Measurements from ENCODE around the gene BCOR. TPM values are rescaled to one million over a fixed set of nuclear protein-coding genes. Genes with fewer than 3 reads are reported as not detected.

BCOR gene
- total RNA-seq, 4 donors from 2014 or later = 12.0 to 20.1 (median 17.4) TPM

DNA sequence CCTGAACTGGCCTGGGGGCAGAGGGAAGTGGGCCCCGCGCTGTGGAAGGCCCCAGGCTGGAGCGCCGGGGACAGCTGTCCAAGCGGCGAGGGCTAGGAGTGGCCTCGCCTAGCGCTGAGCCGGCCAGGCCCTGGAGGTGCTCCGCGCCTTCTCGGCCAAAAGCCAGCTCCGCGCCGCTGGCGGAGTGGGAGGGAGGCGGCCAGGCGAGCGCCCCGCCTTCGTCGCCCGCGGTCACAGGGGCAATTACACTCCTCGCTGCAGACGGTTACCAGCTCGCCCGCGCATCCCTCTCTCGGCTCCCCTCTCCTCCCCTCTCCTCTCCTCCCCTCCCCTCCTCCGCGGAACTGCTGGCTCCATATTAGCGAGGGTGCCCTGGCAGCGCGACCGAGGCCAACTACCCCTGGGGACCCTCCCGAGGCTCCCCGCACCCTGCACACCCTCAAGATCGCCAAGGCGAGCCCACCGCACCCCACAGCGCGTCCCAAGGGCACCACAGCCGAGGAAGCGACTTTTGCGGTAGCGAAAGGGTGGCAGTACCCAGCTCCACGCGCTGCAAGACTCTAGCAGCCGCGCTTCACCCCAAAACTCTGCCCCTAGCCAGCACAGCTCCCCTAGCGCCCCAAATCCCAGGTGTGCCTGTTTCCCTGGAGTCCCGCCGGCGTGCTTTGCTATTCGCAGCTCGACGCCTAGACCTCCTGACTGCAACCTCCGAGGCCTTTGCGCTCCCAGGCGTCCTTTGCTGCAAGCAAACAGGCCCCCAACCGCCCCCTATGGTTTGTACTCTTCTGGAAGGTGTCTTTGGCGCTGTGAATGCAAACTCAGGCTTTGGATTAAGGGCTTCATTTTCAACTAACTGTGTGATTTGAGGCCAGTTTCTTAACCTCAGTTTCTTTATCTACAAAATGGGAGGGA, 91.4 kb downstream of the BCOR start:
- Histone ChIP-seq H3K4me1 (peaks cover 12 to 58% (median 18%) of the 10 kb centered on the region in 3 donors), H3K27me3 (peaks cover 0 to 28% (median 8%) of the 10 kb centered on the region in 4 donors), H3K27ac (no peak overlapping the region), H3K9me3 (no peaks in the 10 kb centered on the region), H3K36me3 (no peaks in the 10 kb centered on the region), H3K4me3 (peak overlapping the region in 3 of 4 donors; percentile 27 to 53 (median 34))
- DNase-seq = no peak
- 30 to 41% methylated on average over 4 to 9 of the region's 63 CpGs for WGBS, 2 donors
- intact Hi-C loops (cut with DNase I) = no loop called here
- no peak for TF ChIP-seq POLR2A (IDR thresholded peaks at IDR 0.05)
- TF ChIP-seq, protein P1, sequence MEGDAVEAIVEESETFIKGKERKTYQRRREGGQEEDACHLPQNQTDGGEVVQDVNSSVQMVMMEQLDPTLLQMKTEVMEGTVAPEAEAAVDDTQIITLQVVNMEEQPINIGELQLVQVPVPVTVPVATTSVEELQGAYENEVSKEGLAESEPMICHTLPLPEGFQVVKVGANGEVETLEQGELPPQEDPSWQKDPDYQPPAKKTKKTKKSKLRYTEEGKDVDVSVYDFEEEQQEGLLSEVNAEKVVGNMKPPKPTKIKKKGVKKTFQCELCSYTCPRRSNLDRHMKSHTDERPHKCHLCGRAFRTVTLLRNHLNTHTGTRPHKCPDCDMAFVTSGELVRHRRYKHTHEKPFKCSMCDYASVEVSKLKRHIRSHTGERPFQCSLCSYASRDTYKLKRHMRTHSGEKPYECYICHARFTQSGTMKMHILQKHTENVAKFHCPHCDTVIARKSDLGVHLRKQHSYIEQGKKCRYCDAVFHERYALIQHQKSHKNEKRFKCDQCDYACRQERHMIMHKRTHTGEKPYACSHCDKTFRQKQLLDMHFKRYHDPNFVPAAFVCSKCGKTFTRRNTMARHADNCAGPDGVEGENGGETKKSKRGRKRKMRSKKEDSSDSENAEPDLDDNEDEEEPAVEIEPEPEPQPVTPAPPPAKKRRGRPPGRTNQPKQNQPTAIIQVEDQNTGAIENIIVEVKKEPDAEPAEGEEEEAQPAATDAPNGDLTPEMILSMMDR (IDR thresholded peaks at IDR 0.05) = no peak

DNA sequence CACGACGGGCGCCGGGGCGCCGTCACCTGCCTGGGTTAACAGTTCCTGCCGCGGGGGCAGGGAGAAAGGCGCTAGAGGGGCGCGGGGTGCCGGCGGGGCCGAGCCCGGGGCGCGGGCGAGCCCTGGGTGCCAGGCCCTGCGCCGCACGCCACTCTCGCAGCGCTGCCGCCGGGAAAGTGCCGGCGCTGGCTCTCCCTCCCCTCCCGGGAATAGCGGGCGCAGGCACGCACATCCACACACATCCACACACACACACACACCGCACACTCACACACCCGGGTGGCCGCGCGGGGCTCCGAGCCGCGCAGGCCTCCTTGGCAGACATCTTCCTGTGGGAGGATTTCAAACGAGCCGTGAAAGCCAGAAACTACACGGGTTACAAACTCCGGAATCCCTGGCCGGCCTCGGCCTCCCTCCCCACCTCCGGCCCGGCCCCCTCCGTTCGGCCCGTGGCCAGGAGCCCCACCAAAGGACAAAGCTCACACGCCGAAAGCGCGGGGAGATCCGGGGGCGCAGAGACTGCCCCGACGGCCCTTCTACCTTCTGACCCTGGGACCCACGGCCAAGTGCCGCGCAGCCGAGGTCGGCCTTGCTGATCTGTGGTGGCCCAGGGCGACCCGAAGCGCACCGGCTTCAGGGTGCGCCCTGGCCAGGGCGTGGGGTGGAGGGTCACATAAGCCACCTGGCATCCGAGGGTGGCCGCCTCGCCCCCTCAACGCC, 92.3 kb downstream of the BCOR start:
- no peaks in the 10 kb centered on the region for H3K36me3 ChIP-seq
- H3K4me1 ChIP-seq = peaks cover 12 to 57% (median 18%) of the 10 kb centered on the region in 3 donors
- no peak for DNase-seq
- intact Hi-C loops (cut with DNase I) = no loop called here
- peak overlapping the region in 1 of 4 donors; percentile 22 for H3K27ac ChIP-seq
- H3K4me3 ChIP-seq = peak overlapping the region in 3 of 4 donors; percentile 27 to 53 (median 34)
- peaks cover 0 to 28% (median 8%) of the 10 kb centered on the region in 4 donors for H3K27me3 ChIP-seq
- no peak for TF ChIP-seq POLR2A (IDR thresholded peaks at IDR 0.05)
- TF ChIP-seq, protein P1 (IDR thresholded peaks at IDR 0.05) = no peak
- WGBS, 2 donors = 60% methylated on average over 2 of the region's 73 CpGs; no CpG with 5 or more reads in 1 of the 2 donors
- no peaks in the 10 kb centered on the region for H3K9me3 ChIP-seq

DNA sequence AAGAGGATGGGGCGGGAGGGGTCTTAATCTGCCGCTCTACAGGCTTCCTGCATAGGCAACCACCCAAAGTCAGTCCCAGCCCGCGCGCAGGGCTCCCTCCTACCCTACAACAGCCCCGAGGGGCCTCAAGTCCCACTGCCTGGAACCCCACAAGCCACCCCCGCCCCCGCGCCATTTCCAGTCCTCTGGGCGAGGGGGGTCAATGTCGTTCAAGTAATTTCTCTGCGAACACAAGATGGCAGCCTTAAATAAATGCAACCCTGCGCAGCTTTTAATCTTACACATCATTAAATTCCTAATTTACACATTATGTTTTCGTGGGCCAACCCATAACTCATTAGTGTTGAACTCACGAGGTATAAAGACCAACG, 92.9 kb downstream of the BCOR start:
- H3K36me3 ChIP-seq = no peaks in the 10 kb centered on the region
- H3K4me3 ChIP-seq = peak overlapping the region in 3 of 4 donors; percentile 27 to 53 (median 34)
- WGBS, 2 donors = 64 to 93% methylated on average over 3 to 13 of the region's 16 CpGs
- no peak for DNase-seq
- intact Hi-C loops (cut with DNase I) = no loop called here
- TF ChIP-seq POLR2A (IDR thresholded peaks at IDR 0.05) = no peak
- TF ChIP-seq, protein P1 (IDR thresholded peaks at IDR 0.05) = no peak
- no peaks in the 10 kb centered on the region for H3K9me3 ChIP-seq
- H3K4me1 ChIP-seq = peaks cover 12 to 57% (median 18%) of the 10 kb centered on the region in 3 donors
- H3K27me3 ChIP-seq = peaks cover 0 to 28% (median 8%) of the 10 kb centered on the region in 4 donors
- H3K27ac ChIP-seq = no peak overlapping the region

DNA sequence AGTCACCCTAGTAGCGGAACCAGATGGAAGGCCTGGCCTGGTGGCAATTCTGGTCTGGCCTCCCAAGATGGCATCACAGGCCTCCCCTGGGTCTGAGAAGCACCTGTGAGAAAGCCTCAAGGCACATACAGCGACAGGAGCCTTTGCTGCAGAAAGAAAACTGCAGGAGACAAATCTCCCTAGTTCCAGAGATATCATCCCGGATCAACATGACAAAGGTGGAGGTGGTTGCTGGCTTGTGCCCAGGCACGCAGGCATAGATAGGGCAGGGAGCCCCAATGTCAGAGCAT, 93.6 kb downstream of the BCOR start:
- TF ChIP-seq, protein P1 (IDR thresholded peaks at IDR 0.05) = no peak
- TF ChIP-seq POLR2A (IDR thresholded peaks at IDR 0.05) = no peak
- no peak overlapping the region for H3K4me3 ChIP-seq
- no peaks in the 10 kb centered on the region for H3K36me3 ChIP-seq
- WGBS, 2 donors = 43 to 57% methylated on average over 2 to 3 of the region's 4 CpGs
- no peak overlapping the region for H3K27ac ChIP-seq
- H3K9me3 ChIP-seq = no peaks in the 10 kb centered on the region
- intact Hi-C loops (cut with DNase I) = no loop called here
- peaks cover 0 to 24% (median 8%) of the 10 kb centered on the region in 4 donors for H3K27me3 ChIP-seq
- H3K4me1 ChIP-seq = peaks cover 9 to 52% (median 18%) of the 10 kb centered on the region in 3 donors
- no peak for DNase-seq
